Measurements from ENCODE around the gene B4GALNT3.

The B4GALNT3 gene

GRCh38 chr12:579420-580110, 119.8 kb downstream of the B4GALNT3 start:
- no peak overlapping the region for H3K4me3 ChIP-seq (ENCODE audit: low read depth, low read length)
- no peak for DNase-seq (ENCODE audit: low read depth)
- TF ChIP-seq MAX (IDR thresholded peaks at IDR 0.05; ENCODE audit: low read depth, low read length), result no peak
- TF ChIP-seq POLR2A (IDR thresholded peaks at IDR 0.05; ENCODE audit: extremely low read depth, insufficient read length), result no peak
- TF ChIP-seq CTCF (IDR thresholded peaks at IDR 0.05; ENCODE audit: low read depth, low read length), result no peak
- no peak for TF ChIP-seq MYC (IDR thresholded peaks at IDR 0.05; ENCODE audit: low read depth, low read length)

GRCh38 chr12:580813-581212, 121.1 kb downstream of the B4GALNT3 start:
- DNase-seq (ENCODE audit: low read depth), result no peak
- no peak for TF ChIP-seq MYC (IDR thresholded peaks at IDR 0.05; ENCODE audit: low read depth, low read length)

DNA sequence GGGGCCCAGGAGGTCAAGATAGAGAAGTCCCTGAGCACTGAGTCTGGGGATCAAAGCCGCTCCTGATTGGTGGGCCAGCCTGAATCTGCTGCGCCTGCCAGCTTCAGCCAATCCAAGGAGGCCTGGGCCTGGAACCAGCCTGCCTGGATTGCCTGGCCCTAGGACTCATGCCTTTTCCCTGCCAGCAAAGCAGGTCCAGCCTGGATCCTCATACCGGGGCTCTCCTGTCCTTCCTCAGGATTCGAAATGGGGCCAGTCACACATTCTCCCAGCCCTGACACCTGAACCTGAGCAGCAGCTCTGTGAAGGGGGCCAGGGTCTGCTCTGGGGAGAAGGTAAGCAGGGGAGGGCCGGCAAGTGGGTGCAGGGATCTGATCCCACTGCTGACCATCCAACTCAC, 121.6 kb downstream of the B4GALNT3 start:
- H3K4me3 ChIP-seq (ENCODE audit: low read depth, low read length), result no peak overlapping the region
- DNase-seq (ENCODE audit: low read depth), result no peak
- TF ChIP-seq MAX (IDR thresholded peaks at IDR 0.05; ENCODE audit: low read depth, low read length) (no peak), POLR2A (IDR thresholded peaks at IDR 0.05; ENCODE audit: extremely low read depth, insufficient read length) (no peak), CTCF (IDR thresholded peaks at IDR 0.05; ENCODE audit: low read depth, low read length) (no peak), MYC (IDR thresholded peaks at IDR 0.05; ENCODE audit: low read depth, low read length) (no peak)

More at GRCh38 chr12:580813-581212, 121.1 kb downstream of the B4GALNT3 start:
- no peak overlapping the region for H3K4me3 ChIP-seq (ENCODE audit: low read depth, low read length)

- TF ChIP-seq POLR2A (IDR thresholded peaks at IDR 0.05; ENCODE audit: extremely low read depth, insufficient read length) (no peak), MAX (IDR thresholded peaks at IDR 0.05; ENCODE audit: low read depth, low read length) (no peak), MYC (IDR thresholded peaks at IDR 0.05; ENCODE audit: low read depth, low read length) (no peak), CTCF (IDR thresholded peaks at IDR 0.05; ENCODE audit: low read depth, low read length) (no peak)
- no peak for DNase-seq (ENCODE audit: low read depth)
- H3K4me3 ChIP-seq (ENCODE audit: low read depth, low read length), result no peak overlapping the region
Observed at GRCh38 chr12:581746-582145, 122.0 kb downstream of the B4GALNT3 start.

- no peak overlapping the region for H3K4me3 ChIP-seq (ENCODE audit: low read depth, low read length)
- DNase-seq (ENCODE audit: low read depth), result no peak
- TF ChIP-seq MAX (IDR thresholded peaks at IDR 0.05; ENCODE audit: low read depth, low read length) (no peak), POLR2A (IDR thresholded peaks at IDR 0.05; ENCODE audit: extremely low read depth, insufficient read length) (no peak), MYC (IDR thresholded peaks at IDR 0.05; ENCODE audit: low read depth, low read length) (no peak), CTCF (IDR thresholded peaks at IDR 0.05; ENCODE audit: low read depth, low read length) (no peak)
Observed at GRCh38 chr12:583251-583869, 123.6 kb downstream of the B4GALNT3 start.

All from NB4 (cell line).